ENCODE results near the gene ACSL1.

ACSL1 gene

GRCh38 chr4:184825896-184826690 lies at the start of gene ACSL1:
Gene ACSL1, minus strand, starts transcription at chr4:184825968. Its CDS starts 22,454 bp downstream, at chr4:184803514.
- DNase-seq (ENCODE audit: low read depth, low spot score), result peak; percentile 43

GRCh38 chr4:184873054-184873453 lies 47.3 kb upstream of the ACSL1 start:
- DNase-seq (ENCODE audit: low read depth, low spot score), result no peak

DNA sequence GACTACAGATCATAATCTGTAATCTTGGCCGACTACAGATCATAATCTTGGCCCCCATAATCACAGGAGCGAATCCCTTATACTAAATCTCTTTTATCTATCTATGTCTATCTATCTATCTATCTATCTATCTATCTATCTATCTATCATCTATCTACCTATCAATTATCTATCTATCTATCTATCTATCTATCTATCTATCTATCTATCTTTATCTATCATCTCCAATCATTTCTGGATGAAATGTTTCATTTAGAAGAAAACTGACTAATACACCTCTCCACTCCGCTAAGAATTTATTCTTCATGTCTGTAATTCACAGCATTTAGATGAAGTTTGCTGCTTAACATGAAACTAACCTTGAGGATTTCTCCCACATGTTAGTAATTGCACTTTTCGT lies 45.0 kb upstream of the ACSL1 start:
- no peak for DNase-seq (ENCODE audit: low read depth, low spot score)

- DNase-seq (ENCODE audit: low read depth, low spot score), result no peak
Measured at GRCh38 chr4:184868623-184869022, 42.9 kb upstream of the ACSL1 start.

- DNase-seq (ENCODE audit: low read depth, low spot score), result no peak
Measured at GRCh38 chr4:184863916-184864315, 38.1 kb upstream of the ACSL1 start.

- no peak for DNase-seq (ENCODE audit: low read depth, low spot score)
Measured at GRCh38 chr4:184861047-184861446, 35.3 kb upstream of the ACSL1 start.

GRCh38 chr4:184860018-184860779 lies 34.4 kb upstream of the ACSL1 start:
- no peak for DNase-seq (ENCODE audit: low read depth, low spot score)

- no peak for DNase-seq (ENCODE audit: low read depth, low spot score)
Measured at GRCh38 chr4:184857441-184858121, 31.8 kb upstream of the ACSL1 start.

GRCh38 chr4:184856277-184856609 lies 30.5 kb upstream of the ACSL1 start:
- no peak for DNase-seq (ENCODE audit: low read depth, low spot score)

DNA sequence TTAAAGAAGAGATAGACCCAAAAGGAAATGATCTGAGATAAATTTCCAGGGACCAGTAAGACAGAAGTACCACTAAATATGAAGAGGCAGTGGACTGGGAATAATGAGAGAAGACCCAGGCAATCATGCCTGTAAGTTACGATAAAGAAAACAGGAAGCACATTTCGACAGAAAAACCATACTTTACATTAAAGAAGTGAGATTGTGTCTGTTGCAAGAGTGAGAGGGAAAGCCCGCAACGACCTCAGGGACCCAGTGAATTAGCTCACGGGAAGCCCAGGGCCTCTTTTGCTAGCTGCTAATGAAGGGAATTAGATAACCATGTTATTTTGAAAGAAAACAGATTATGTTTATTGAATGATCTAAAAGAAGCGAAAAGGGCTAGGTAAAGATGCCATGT lies 28.9 kb upstream of the ACSL1 start:
- DNase-seq (ENCODE audit: low read depth, low spot score), result no peak

- DNase-seq (ENCODE audit: low read depth, low spot score), result no peak
Measured at GRCh38 chr4:184853436-184853835, 27.7 kb upstream of the ACSL1 start.

GRCh38 chr4:184851886-184852285 lies 26.1 kb upstream of the ACSL1 start:
- DNase-seq (ENCODE audit: low read depth, low spot score), result no peak

DNA sequence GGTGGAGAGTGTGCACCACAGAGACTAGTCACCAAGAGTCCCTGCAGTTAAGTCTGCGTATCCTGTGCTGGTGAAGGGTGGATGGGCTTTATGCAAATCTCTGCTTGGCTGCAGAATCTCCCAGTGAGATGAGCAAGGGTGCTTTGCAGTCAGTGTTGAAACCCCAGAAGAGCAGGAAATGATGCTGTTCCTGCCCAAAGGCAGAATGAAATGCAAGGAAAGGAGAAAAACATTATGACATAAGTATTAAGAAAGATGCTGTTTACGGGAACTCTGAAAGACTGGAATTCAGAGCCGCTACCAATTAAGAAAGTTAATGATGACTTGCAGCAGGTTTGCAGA lies 25.4 kb upstream of the ACSL1 start:
- DNase-seq (ENCODE audit: low read depth, low spot score), result no peak

GRCh38 chr4:184850431-184851199 lies 24.8 kb upstream of the ACSL1 start:
- DNase-seq (ENCODE audit: low read depth, low spot score), result no peak

DNA sequence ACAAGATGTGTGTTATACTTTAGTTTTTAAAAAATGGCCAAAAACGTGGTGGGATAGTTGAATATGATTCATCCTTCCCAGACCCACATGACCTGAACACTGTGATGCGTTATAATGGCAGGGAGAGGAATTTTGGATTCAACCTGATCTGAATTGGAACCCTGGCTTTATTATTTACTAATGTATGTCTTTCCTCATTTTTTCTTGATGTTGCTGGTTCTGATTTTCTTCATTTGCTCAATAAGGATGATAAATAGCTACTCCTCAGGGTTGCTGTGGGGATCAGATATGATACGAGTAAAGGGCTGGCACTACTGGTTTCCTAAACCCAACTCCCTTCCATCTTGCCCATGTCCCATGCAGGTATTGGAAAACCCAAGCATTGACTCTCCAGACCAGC lies 24.2 kb upstream of the ACSL1 start:
- no peak for DNase-seq (ENCODE audit: low read depth, low spot score)

GRCh38 chr4:184849185-184849584 lies 23.4 kb upstream of the ACSL1 start:
- DNase-seq (ENCODE audit: low read depth, low spot score), result no peak

DNA sequence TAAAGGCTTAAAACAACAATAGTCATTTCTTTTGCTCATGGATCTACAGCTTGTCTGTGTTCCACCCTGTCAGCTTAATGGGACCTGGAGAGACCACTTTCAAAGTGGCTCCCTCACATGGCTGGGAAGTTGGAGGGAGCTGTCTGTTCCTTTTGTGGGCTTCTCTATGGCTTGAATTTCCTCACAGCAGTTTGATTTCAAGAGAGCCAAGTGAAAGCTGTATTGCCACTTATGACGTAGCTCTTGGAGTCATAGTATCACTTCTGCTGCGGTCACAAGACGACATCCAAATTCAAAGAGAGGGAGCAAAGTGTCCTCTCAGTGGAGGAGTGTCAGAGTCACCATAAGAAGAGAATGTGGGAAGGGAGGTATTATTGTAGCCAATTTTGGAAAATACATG lies 22.7 kb upstream of the ACSL1 start:
- no peak for DNase-seq (ENCODE audit: low read depth, low spot score)

GRCh38 chr4:184846531-184846930 lies 20.8 kb upstream of the ACSL1 start:
- DNase-seq (ENCODE audit: low read depth, low spot score), result no peak

DNA sequence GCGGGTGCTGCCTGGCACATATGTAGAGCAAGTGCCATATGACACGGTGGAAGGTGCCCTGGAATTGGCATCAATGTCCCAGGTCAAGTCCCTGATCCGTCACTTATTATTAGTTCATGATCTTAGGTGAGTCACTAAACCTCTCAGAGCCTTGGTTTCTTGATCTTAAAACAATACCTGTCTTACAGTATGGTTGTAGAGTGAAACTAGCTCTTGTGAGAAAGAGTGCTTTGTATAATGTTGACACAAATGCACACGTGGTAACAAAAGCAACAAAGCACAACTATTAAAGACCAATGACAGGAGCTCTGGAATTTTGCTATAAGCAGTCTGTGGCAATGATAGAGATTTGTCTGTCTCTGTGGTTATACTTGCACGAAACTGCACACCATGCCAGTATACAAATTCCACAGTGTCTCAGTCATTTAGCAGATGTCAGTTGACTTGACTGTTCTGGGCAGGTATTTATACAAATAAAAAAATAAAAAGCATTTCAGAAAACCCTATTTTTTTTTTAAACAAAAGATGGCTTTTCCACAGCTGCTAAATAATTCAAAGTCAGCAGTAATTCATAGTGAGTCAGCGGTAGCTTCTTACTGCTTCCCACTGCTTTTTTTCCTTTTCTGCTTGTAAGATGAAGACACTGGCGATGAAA lies 19.7 kb upstream of the ACSL1 start:
- DNase-seq (ENCODE audit: low read depth, low spot score), result no peak

DNA sequence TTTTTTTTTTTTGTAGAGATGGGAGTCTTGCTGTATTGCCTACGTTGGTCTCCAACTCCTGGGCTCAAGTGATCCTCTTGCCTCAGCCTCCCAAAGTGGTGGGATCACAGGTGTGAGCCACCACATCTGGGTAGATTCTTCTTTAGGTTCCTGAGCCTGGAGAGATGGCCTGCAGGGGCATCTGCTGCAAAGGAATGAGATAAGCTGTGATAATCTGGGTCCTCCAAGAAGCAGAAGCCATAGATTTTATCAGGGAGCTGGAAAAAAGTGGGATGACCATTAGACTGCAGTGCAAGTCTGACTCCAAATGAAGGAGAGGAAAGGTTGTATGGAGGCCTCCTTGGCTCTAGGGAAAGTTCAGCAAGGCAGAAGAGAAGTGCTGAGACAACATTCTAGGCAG lies 19.0 kb upstream of the ACSL1 start:
- no peak for DNase-seq (ENCODE audit: low read depth, low spot score)

- DNase-seq (ENCODE audit: low read depth, low spot score), result no peak
Measured at GRCh38 chr4:184843984-184844554, 18.3 kb upstream of the ACSL1 start.

Data from activated naive CD8-positive, alpha-beta T cell treated with anti-CD3 and anti-CD28 coated beads, Interleukin-2, amount 50 U/mL, for 16 hours (primary cell).